ENCODE measurements around the gene KCNJ6. TPM values are rescaled to one million over a fixed set of nuclear protein-coding genes. Genes with fewer than 3 reads are reported as not detected.
A peak's percentile ranks its signal among the peaks of the same experiment; 100 is the strongest.

KCNJ6 gene
- total RNA-seq, result not detected
- polyA plus RNA-seq, result not detected

- H3K9me3 Mint-ChIP-seq, result peaks cover 0 to 3% (median 2%) of the 10 kb centered on the region in 7 donors
- no peak for ATAC-seq (ENCODE audit: low read depth in 2 of 2)
- H3K4me3 Mint-ChIP-seq, result peak within 1 kb of the TSS in 1 of 4 donors; percentile 35
- H3K36me3 Mint-ChIP-seq, result no peaks in the 10 kb centered on the region
- Histone ChIP-seq H3K36me3 (ENCODE audit: control insufficient read depth, insufficient read depth, low read length) (no peaks in the 10 kb centered on the region), H3K27me3 (ENCODE audit: control insufficient read depth, insufficient read depth, low read length) (peaks cover 15% of the 10 kb centered on the region), H3K4me1 (ENCODE audit: control insufficient read depth, insufficient read depth, low read length, poor library complexity, severe bottlenecking) (no peaks in the 10 kb centered on the region), H3K9me3 (ENCODE audit: control insufficient read depth in 2 of 2, low read length in 2 of 2) (no peaks in the 10 kb centered on the region), H3K4me3 (ENCODE audit: low read depth, low read length) (no peak within 1 kb of the TSS), H3K27ac (ENCODE audit: insufficient read depth, low read length, poor library complexity, severe bottlenecking) (no peak within 1 kb of the TSS)
- H3K27ac Mint-ChIP-seq, result no peak within 1 kb of the TSS
- H3K27me3 Mint-ChIP-seq, result peaks cover 60% of the 10 kb centered on the region
- peaks cover 0 to 7% (median under 1%) of the 10 kb centered on the region in 4 donors for H3K4me1 Mint-ChIP-seq
- no peak for DNase-seq
These were observed at the start of gene KCNJ6 for GRCh38 chr21:37916310-37917051. TSS of gene KCNJ6 (minus strand) at chr21:37916457. CDS start at chr21:37840682, 75,775 bp downstream.

GRCh38 chr21:37965088-37965805, 49.0 kb upstream of the KCNJ6 start:
- H3K4me3 Mint-ChIP-seq, result no peak overlapping the region

GRCh38 chr21:37958537-37958936, 42.3 kb upstream of the KCNJ6 start:
- no peaks in the 10 kb centered on the region for H3K36me3 Mint-ChIP-seq
- no peak overlapping the region for H3K4me3 Mint-ChIP-seq
- no peak for DNase-seq
- Histone ChIP-seq H3K4me1 (ENCODE audit: control insufficient read depth, insufficient read depth, low read length, poor library complexity, severe bottlenecking) (no peaks in the 10 kb centered on the region), H3K27ac (ENCODE audit: insufficient read depth, low read length, poor library complexity, severe bottlenecking) (no peak overlapping the region), H3K4me3 (ENCODE audit: low read depth, low read length) (no peak overlapping the region), H3K27me3 (ENCODE audit: control insufficient read depth, insufficient read depth, low read length) (no peaks in the 10 kb centered on the region), H3K36me3 (ENCODE audit: control insufficient read depth, insufficient read depth, low read length) (no peaks in the 10 kb centered on the region), H3K9me3 (ENCODE audit: control insufficient read depth in 2 of 2, low read length in 2 of 2) (no peaks in the 10 kb centered on the region)
- H3K4me1 Mint-ChIP-seq, result no peaks in the 10 kb centered on the region
- peaks cover 0 to 2% (median 0%) of the 10 kb centered on the region in 7 donors for H3K9me3 Mint-ChIP-seq
- no peak for ATAC-seq (ENCODE audit: low read depth in 2 of 2)
- no peak overlapping the region for H3K27ac Mint-ChIP-seq
- peaks cover 9% of the 10 kb centered on the region for H3K27me3 Mint-ChIP-seq

More at GRCh38 chr21:37965088-37965805, 49.0 kb upstream of the KCNJ6 start:
- no peaks in the 10 kb centered on the region for H3K36me3 ChIP-seq (ENCODE audit: control insufficient read depth, insufficient read depth, low read length)
- Mint-ChIP-seq H3K27ac (no peak overlapping the region), H3K36me3 (no peaks in the 10 kb centered on the region), H3K9me3 (peaks cover 0 to 4% (median 0%) of the 10 kb centered on the region in 7 donors), H3K4me1 (no peaks in the 10 kb centered on the region), H3K27me3 (no peaks in the 10 kb centered on the region)
- H3K27me3 ChIP-seq (ENCODE audit: control insufficient read depth, insufficient read depth, low read length), result peaks cover 3% of the 10 kb centered on the region
- ATAC-seq (ENCODE audit: low read depth in 2 of 2) (no peak), DNase-seq (no peak)
- H3K4me3 ChIP-seq (ENCODE audit: low read depth, low read length), result no peak overlapping the region
- no peak overlapping the region for H3K27ac ChIP-seq (ENCODE audit: insufficient read depth, low read length, poor library complexity, severe bottlenecking)
- no peaks in the 10 kb centered on the region for H3K9me3 ChIP-seq (ENCODE audit: control insufficient read depth in 2 of 2, low read length in 2 of 2)
- H3K4me1 ChIP-seq (ENCODE audit: control insufficient read depth, insufficient read depth, low read length, poor library complexity, severe bottlenecking), result no peaks in the 10 kb centered on the region

- ATAC-seq (ENCODE audit: low read depth in 2 of 2), result no peak
- H3K4me3 ChIP-seq (ENCODE audit: low read depth, low read length), result no peak overlapping the region
- H3K36me3 Mint-ChIP-seq, result no peaks in the 10 kb centered on the region
- H3K27ac ChIP-seq (ENCODE audit: insufficient read depth, low read length, poor library complexity, severe bottlenecking), result no peak overlapping the region
- peaks cover 9% of the 10 kb centered on the region for H3K27me3 Mint-ChIP-seq
- no peak for DNase-seq
- no peaks in the 10 kb centered on the region for H3K27me3 ChIP-seq (ENCODE audit: control insufficient read depth, insufficient read depth, low read length)
- no peak overlapping the region for H3K27ac Mint-ChIP-seq
- peaks cover 0 to 2% (median 0%) of the 10 kb centered on the region in 7 donors for H3K9me3 Mint-ChIP-seq
- H3K4me1 ChIP-seq (ENCODE audit: control insufficient read depth, insufficient read depth, low read length, poor library complexity, severe bottlenecking), result no peaks in the 10 kb centered on the region
- no peaks in the 10 kb centered on the region for H3K4me1 Mint-ChIP-seq
- H3K9me3 ChIP-seq (ENCODE audit: control insufficient read depth in 2 of 2, low read length in 2 of 2), result no peaks in the 10 kb centered on the region
- no peak overlapping the region for H3K4me3 Mint-ChIP-seq
- H3K36me3 ChIP-seq (ENCODE audit: control insufficient read depth, insufficient read depth, low read length), result no peaks in the 10 kb centered on the region
These were observed 40.5 kb upstream of the KCNJ6 start for GRCh38 chr21:37956772-37957171.

GRCh38 chr21:37945036-37945435, 28.8 kb upstream of the KCNJ6 start:
- H3K4me3 Mint-ChIP-seq, result no peak overlapping the region
- H3K27me3 Mint-ChIP-seq, result no peaks in the 10 kb centered on the region
- Histone ChIP-seq H3K4me1 (ENCODE audit: control insufficient read depth, insufficient read depth, low read length, poor library complexity, severe bottlenecking) (no peaks in the 10 kb centered on the region), H3K27ac (ENCODE audit: insufficient read depth, low read length, poor library complexity, severe bottlenecking) (no peak overlapping the region), H3K36me3 (ENCODE audit: control insufficient read depth, insufficient read depth, low read length) (no peaks in the 10 kb centered on the region), H3K27me3 (ENCODE audit: control insufficient read depth, insufficient read depth, low read length) (no peaks in the 10 kb centered on the region), H3K4me3 (ENCODE audit: low read depth, low read length) (no peak overlapping the region), H3K9me3 (ENCODE audit: control insufficient read depth in 2 of 2, low read length in 2 of 2) (no peaks in the 10 kb centered on the region)
- H3K27ac Mint-ChIP-seq, result no peak overlapping the region
- no peaks in the 10 kb centered on the region for H3K4me1 Mint-ChIP-seq
- no peak for DNase-seq
- ATAC-seq (ENCODE audit: low read depth in 2 of 2), result no peak
- H3K36me3 Mint-ChIP-seq, result no peaks in the 10 kb centered on the region
- peaks cover 0 to 4% (median 0%) of the 10 kb centered on the region in 7 donors for H3K9me3 Mint-ChIP-seq

- no peaks in the 10 kb centered on the region for H3K27me3 ChIP-seq (ENCODE audit: control insufficient read depth, insufficient read depth, low read length)
- H3K4me3 ChIP-seq (ENCODE audit: low read depth, low read length), result no peak overlapping the region
- DNase-seq (no peak), ATAC-seq (ENCODE audit: low read depth in 2 of 2) (no peak)
- H3K27ac Mint-ChIP-seq, result no peak overlapping the region
- H3K27ac ChIP-seq (ENCODE audit: insufficient read depth, low read length, poor library complexity, severe bottlenecking), result no peak overlapping the region
- H3K27me3 Mint-ChIP-seq, result no peaks in the 10 kb centered on the region
- no peaks in the 10 kb centered on the region for H3K36me3 ChIP-seq (ENCODE audit: control insufficient read depth, insufficient read depth, low read length)
- no peaks in the 10 kb centered on the region for H3K9me3 ChIP-seq (ENCODE audit: control insufficient read depth in 2 of 2, low read length in 2 of 2)
- H3K9me3 Mint-ChIP-seq, result peaks cover 0 to 5% (median 4%) of the 10 kb centered on the region in 7 donors
- H3K36me3 Mint-ChIP-seq, result no peaks in the 10 kb centered on the region
- H3K4me1 Mint-ChIP-seq, result no peaks in the 10 kb centered on the region
- no peaks in the 10 kb centered on the region for H3K4me1 ChIP-seq (ENCODE audit: control insufficient read depth, insufficient read depth, low read length, poor library complexity, severe bottlenecking)
- H3K4me3 Mint-ChIP-seq, result no peak overlapping the region
These were observed 28.2 kb upstream of the KCNJ6 start for GRCh38 chr21:37944496-37944895.

- no peak overlapping the region for H3K27ac ChIP-seq (ENCODE audit: insufficient read depth, low read length, poor library complexity, severe bottlenecking)
- Mint-ChIP-seq H3K27me3 (peaks cover 3% of the 10 kb centered on the region), H3K4me1 (no peaks in the 10 kb centered on the region), H3K4me3 (no peak overlapping the region), H3K36me3 (no peaks in the 10 kb centered on the region), H3K27ac (no peak overlapping the region), H3K9me3 (peaks cover 0 to 7% (median 5%) of the 10 kb centered on the region in 7 donors)
- H3K4me1 ChIP-seq (ENCODE audit: control insufficient read depth, insufficient read depth, low read length, poor library complexity, severe bottlenecking), result no peaks in the 10 kb centered on the region
- no peaks in the 10 kb centered on the region for H3K36me3 ChIP-seq (ENCODE audit: control insufficient read depth, insufficient read depth, low read length)
- DNase-seq, result no peak
- no peak overlapping the region for H3K4me3 ChIP-seq (ENCODE audit: low read depth, low read length)
- ATAC-seq (ENCODE audit: low read depth in 2 of 2), result no peak
- H3K9me3 ChIP-seq (ENCODE audit: control insufficient read depth in 2 of 2, low read length in 2 of 2), result no peaks in the 10 kb centered on the region
- no peaks in the 10 kb centered on the region for H3K27me3 ChIP-seq (ENCODE audit: control insufficient read depth, insufficient read depth, low read length)
These were observed 24.4 kb upstream of the KCNJ6 start for GRCh38 chr21:37940691-37941090.

Measured in CD4-positive, CD25-positive, alpha-beta regulatory T cell (primary cell).